NCI-H1694 (cell line): Measurements from ENCODE around the gene TRIML1.

ENCODE experiments used
- DNase-seq: peaks from one replicate; lab custom pipeline; 2025; lab: John Stamatoyannopoulos, UW

Gene TRIML1, protein sequence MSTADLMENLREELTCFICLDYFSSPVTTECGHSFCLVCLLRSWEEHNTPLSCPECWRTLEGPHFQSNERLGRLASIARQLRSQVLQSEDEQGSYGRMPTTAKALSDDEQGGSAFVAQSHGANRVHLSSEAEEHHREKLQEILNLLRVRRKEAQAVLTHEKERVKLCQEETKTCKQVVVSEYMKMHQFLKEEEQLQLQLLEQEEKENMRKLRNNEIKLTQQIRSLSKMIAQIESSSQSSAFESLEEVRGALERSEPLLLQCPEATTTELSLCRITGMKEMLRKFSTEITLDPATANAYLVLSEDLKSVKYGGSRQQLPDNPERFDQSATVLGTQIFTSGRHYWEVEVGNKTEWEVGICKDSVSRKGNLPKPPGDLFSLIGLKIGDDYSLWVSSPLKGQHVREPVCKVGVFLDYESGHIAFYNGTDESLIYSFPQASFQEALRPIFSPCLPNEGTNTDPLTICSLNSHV

DNA sequence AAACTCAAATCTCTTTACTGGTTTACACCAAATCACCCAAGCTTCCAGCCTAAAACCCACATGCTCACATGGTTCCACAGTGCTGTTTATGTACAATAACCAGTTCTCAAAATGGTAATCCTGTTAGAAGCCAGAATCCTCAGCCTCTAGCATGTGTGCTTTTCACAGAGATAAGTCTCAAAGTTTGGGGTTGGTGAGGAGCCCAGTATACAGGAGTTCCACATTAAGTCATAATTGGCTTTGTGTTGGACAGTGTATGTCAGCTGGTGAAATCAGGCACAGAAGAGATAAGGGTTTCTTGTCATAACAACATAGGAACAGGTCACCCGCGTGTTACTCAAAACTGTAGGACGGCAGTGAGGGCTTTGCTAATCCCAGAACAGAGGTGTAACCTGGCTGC is at the start of gene TRIML1:
TSS of gene TRIML1 (plus strand) at position 301 of the 400 bp plus-strand sequence. CDS start 118 bp downstream, outside the sequence.
- DNase-seq: no peak

DNA sequence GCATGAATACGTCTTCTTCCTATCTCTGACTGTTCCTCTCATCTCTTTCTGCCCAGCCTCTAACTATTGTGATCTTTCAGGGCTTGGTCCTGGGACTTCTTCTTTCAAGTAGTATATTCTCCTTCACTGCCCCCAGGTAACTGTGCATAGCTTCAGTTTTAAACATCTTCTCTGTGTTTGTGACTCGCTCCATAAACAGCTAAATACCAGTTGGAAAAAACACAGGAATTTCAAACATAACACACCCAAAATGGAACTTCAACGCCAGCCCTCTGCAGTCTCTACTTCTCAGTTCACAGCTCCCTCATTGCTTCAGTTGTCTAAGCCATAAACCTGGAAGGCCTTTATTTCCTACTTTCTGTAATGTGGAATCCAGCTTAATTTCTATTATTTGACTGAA is 46.4 kb upstream of the TRIML1 start:
- no peak for DNase-seq

DNA sequence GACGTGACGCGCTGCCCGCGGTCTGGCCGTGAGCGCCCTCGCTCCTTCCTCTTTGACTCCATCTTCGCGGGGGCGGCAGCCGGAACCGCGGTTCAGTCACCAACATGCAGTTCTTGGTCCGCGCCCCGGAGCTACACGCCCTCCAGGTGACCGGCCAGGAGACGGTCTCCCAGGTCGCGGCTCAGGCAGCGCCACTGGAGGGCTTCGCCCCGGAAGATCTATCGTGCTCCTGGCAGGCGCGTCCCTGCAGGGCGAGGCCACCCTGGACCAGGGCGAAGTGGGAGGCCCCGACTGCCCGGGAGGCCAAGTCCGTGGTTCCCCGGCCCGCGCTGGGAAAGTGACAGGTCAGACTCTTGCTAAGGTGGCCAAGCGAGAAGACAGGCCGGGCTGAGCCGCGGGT is 32.8 kb upstream of the TRIML1 start:
- DNase-seq: no peak

DNA sequence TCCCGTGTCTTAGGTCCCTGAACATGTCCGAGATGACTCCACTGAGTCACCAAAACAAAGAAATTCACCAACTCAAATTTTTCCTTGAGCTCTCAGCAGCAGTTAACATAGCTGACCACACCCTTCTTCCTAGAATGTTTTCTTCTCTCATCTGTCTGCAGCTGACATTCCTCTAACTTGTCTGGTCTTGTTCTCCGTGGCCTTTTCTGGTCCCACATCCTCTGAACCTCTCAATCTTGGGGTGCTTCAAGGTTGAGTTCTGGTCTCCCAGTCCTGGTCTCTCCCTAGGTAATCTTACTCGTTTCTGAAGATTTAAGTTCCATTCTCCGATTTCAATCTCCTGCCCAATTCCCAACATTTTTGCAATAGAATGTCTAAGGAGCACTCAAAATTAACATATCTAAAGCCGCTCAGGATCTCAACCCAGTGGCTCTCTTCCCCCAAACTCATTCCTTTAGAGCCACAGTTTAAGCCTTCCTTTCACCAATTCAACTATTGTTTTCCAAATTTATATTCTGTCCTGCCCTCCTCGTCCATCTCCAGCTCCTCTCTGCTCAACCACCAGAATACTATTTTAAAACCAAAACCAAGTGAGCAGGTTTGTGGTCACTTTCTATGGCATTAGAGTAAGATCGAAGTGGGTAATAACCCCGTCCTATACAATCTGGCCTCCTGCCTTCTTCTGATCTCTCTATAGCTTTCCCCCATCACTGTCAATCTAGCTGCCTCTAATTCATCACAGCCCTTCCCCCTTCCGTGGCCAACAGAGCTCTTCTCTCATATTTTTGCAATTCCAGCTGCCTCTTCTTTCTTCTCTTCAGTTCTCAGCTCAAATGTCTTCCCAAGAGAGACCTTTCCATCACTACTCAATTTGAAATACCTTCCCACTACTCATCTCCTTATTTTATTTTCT is 31.1 kb upstream of the TRIML1 start:
- DNase-seq: no peak

DNA sequence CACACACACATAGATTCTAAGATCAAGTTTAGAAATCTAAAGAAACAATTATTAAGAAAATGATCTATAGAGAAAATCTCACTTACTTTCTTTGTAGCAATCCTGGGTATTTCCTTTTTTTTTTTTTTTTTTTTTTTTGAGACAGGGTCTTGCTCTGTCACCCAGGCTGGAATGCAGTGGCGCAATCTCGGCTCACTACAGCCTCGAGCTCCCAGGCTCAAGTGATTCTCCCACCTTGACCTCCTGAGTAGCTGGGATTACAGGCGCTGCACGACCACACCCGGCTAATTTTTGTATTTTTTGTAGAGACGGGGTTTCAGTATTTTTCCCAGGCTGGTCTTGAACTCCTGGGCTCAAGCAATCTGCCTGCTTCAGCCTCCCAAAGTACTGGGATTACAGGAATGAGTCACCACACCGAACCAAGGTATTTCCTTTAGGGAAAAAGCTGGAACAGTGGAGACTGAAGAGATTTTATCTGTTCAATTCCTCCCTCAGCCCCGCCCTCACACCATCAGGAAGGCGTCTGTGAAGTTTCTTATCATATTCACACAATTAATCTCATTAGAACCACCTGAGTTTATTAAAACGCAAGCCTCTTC is 30.0 kb upstream of the TRIML1 start, which contains the start of gene TRIML2:
TSS of gene TRIML2 (minus strand) at position 447 of the 599 bp plus-strand sequence. CDS start 4,235 bp downstream, outside the sequence.
- no peak for DNase-seq

DNA sequence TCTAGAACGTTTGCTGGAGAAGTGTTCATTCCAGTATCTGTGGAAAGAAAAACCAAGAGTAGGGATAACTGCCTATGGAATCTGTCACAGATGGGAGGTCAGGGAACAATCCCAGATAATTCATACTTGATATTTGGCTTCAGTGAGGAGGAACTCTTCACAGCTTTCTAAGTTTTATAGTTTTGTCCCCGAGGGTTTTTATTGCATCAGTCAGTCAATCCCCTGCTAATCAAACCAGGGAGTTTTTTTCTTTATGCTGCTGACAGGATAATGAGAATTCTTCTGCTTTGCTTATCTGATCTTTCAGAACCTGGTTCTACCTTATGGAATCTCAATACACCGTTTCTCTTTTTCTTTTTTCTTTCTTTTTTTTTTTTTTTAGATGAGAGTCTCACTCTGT is 29.2 kb upstream of the TRIML1 start:
- DNase-seq: no peak

DNA sequence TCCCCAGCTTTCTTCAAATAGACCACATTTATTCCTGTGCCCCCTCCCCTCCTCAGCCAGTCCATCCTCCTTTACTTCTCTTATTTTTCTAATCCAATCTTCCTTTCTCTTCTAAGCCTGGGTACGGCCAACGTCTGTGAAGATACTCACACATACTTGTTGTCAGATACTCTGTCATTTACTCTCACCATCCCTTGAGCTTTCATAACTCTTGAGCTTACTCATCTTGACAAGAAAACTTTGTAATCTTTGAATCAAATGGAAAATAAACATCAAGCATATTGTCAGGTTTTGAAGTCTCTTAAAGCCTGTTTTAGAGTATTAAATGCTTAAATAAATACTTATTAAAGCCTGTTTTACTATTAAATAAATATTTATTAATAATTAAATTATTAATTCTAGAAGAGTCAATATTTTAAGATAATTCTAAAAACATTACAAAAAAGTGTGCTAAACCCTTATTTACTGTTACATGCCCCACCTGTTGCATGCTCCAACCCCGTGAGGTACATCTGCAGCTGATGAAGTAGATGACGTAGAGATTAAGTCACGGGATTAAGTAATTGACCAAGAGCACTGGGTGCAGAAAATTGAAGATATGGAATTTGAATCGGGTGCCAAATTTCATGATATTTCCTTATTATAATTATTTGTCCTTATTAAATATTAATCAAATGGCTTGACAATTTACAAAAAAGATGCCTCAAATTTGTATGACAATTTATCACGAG is 28.3 kb upstream of the TRIML1 start:
- DNase-seq: no peak

DNA sequence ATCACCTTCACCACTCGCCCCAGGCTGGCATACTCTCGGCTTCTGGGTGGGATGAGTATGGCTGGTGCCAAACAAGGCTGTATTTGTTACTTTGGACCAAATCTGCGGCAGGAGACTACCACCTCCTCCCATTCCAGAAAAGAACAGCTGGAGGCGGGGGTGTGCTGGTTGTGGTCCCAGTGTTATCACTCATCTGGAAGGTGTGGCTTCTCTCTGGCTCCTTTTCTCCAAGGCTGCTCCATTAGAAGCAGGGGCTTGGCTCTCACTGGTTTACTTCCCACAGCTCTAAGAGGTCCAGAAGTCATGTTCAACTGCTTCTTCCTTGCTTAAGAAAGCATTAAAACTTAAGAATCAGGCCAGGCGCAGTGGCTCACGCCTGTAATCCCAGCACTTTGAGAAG is 27.3 kb upstream of the TRIML1 start:
- no peak for DNase-seq

DNA sequence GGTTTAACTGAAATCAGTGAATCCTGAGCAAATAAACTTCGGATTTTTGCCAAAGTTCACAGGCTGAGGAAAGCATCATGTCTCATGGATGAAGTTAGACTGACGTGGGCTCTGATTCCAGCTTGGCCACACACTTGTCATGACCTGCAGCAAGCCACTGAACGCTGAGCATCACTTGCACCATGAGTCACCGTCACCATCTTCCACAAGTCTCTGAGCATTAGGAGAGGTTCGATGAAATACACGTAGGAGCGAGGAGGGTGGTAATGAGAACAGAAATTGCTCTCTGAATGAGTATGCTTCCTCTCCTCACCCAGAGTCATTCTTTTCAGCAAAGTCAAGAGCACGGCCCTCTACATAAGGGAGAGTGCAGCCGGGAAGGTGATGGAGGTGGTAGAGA is 26.1 kb upstream of the TRIML1 start:
- DNase-seq: no peak

DNA sequence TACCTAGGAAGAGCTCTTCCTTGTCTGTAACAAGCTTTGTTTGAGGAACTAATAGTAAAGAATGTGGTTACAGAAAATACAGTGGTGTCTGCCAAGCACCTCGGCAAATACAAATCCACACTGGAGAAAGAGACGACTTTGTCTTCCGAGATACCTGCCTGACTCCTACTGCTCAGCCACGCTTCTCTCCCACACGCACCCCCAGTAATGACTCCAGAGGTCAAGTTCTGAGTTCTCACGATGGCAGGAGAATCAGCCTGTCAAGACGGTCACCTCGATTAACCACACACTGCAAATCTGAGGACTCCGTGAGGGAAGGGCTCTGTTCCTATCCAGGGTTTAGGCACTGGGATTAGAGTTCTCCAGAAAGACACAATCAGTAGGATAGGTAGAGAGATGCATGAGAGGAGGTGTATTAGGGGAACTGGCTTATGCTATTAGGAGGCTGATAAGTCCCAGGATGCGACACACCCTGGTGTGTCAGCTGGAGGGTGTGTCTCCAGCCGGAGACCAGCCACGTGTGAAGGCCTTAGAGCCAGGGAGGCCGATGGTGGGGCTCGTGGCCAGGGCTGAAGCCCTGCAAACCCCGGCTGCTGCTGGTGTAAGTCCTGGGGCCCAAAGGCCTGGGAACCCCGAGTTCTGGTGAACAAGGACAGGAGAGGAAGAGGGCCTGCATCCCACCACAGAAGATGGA is 21.5 kb upstream of the TRIML1 start:
- DNase-seq: no peak

DNA sequence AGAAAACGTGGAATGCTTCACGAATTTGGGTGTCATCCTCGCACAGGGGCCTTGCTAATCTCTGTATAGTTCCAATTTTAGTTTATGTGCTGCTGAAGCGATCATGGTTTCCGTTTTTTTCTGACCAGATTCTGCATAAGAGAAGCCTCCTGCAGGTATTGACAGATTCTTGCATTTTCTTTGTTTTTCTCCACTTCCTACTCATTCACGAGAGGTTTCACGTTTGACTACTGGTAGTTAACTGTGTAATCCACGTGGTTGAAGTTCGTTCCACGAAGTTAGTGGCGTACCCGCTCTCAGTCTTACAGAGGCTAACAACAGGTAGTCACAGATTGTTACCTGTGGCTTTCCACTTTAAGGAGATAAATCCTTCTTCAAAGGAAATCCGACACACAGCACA is 17.7 kb upstream of the TRIML1 start:
- no peak for DNase-seq

DNA sequence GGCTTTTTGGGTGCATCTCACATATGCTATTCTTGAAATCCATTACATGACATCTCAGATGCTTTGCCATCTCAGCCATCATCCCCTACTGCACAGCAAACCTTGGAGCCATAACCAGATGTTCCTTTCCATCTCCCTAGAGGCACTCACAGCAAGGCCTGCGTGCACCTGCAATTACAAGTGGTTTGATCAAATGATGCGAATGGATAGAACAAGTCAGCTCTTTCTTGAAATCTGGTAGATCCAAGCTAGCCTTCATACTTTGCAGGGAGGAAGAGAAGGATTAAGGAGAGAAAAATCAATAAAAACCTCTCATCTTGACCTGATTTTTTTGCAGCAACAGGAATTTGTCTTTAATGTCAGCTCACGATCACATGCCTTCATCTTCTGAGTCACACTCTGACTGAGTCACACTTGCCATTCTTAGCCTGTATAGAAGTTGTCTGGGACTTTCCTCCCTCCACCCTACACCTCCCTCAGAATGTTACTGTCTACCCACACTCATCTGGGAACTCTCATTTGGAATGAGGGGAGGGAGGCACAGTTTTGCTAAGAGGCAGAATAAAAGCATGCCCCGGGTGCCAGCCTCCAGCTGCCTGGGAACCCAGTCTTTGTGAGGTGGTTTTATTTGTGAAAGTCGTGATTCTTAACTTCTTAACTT is 11.9 kb upstream of the TRIML1 start:
- DNase-seq: no peak

DNA sequence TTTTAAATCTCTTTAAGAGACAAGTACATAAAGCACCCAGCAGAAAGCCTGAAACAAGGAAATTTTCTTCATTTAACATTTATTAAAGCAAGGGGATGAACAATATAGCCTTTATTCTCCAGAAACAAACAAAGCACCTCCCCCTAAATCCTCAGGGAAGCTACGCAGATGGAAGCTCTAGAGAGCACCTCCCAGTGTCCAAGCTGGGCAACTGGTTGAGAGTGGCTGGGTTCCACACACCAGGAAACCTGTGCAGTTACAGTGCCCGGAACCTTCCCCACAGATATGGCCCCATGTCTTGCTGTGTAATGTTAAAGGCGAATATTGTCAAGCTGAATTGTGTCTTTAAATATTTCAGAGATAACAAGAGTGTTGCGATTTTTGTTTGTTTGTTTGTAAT is 8.9 kb upstream of the TRIML1 start:
- no peak for DNase-seq

DNA sequence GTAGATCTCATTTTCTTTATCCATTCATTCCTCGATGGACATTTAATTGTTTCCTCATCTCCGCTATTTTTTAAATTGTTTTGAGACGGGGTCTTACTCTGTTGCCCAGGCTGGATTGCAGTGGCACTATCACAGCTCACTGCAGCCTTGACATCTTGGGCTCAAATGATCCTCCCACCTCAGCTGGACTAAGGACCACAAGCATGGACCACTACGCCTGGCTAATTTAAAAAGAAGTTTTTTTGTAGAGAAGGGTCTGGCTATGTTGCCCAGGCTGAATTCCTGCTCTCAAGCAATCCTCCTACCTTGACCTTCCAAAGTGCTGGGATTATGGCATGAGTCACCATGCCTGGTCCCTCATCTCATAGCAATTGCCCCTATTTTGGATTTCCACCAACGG is 7.0 kb upstream of the TRIML1 start:
- no peak for DNase-seq

DNA sequence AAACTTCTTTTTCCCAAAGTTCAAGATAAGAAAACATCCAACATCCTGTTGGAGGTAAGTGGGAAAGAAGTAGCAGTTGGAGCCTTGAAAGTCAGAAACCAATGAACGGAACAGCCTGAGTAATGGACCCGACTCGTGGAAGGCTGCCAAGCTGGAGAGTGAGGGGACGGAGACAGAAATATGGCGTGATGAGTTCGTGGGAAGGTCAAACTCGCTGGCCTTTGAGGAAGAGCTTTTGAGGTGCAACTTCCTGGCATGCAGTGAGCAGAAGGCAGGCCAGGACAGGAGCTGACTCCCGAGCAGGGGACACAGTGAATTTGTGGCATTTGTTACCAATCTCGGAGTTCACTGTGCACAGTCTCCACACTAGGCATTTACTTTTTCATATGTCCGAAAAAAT is 1.0 kb upstream of the TRIML1 start:
- DNase-seq: no peak

DNA sequence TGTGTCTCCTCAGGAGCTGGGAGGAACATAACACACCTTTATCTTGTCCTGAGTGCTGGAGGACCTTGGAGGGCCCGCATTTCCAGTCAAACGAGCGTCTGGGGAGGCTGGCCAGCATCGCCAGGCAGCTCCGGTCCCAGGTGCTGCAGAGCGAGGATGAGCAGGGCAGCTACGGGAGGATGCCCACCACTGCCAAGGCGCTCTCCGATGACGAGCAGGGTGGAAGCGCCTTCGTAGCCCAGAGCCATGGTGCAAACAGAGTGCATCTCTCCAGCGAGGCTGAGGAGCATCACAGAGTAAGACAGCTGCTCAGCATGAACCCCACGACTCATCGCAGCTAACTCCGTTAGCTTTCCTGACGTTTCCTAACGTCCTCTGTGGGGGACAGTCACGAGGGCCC is 430 bp downstream of the TRIML1 start:
- no peak for DNase-seq

DNA sequence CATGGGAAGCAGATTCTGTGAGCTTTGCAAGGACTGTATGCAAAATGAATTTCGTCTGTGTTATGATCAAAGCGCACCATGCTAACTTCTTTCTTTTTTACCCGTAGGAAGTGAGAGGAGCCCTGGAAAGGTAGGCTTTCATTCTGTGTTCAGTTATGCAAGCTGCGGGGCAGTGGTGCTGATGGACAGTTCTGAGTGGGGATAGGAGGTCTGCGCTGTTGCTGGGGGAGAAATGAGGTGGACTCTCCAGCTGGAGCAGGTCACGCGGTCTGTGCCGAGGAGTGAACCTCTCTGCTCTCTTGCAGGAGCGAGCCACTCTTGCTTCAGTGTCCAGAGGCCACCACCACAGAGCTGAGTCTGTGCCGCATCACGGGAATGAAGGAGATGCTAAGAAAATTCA is 4.5 kb downstream of the TRIML1 start:
- no peak for DNase-seq

DNA sequence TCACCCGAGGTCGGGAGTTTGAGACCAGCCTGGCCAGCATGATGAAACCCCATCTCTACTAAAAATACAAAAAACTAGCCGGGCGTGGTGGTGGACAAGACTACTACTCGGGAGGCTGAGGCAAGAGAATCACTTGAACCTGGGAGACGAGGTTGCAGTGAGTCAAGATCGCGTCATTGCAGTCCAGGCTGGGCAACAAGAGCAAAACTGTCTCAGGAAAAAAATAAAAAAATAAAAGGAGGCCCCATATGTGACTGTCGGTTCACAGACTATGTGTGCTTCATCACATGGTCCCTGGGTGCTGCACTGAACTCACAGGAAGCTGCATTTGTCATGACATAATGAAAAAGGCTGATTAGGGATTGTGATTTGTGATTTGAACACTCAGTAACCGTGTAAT is 6.4 kb downstream of the TRIML1 start:
- no peak for DNase-seq

DNA sequence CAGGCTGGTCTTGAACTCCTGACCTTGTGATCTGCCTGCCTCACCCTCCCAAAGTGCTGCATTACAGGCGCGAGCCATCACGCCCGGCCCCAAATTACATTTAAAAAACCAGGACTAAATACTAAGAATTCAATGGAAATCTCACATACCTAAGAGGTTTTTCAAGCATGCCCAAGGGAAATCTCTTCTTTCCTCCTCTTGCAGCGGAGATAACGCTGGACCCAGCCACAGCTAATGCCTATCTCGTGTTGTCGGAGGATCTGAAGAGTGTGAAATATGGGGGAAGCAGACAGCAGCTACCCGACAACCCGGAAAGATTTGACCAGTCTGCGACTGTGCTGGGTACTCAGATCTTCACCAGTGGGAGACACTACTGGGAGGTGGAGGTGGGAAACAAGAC is 7.4 kb downstream of the TRIML1 start:
- no peak for DNase-seq

DNA sequence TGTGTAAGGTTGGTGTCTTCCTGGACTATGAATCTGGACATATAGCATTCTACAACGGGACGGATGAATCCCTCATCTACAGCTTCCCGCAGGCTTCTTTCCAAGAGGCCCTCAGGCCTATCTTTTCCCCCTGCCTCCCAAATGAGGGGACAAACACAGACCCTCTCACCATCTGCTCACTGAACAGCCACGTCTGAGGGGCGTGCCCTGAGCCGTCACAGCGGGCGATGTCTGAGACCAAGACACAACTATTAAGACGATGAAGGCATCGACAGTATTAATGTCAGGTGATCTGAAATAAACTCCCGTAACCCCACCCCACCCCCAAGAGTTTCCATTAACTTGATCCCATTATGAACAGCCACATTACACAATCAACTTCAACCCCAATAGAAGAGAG is 7.9 kb downstream of the TRIML1 start:
- DNase-seq: no peak

DNA sequence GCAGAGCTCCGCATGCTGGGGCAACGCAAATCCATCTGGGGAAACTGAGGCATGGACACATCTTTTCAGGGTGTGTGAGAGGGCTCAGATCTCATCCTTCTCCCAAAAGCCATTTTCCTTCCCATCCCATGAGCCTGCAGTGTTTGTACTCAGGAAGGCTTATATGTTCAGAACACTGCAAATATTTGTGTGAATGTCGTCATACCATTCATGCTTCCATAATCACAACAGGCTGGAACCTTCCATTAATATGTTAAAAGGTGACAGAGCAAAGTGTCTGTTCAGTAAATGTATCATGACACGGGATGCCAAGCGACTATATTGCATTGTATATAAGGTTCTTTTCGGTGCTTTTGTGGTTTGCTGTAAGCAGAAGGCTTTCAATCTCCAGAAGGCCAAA is 8.5 kb downstream of the TRIML1 start:
- DNase-seq: no peak
